AG04449 (cell line): ENCODE measurements around the gene PPP2R5C.

Experiments used
- CTCF ChIA-PET: fragments of 350-600 bp; formaldehyde crosslinking; extraction: SDS; loops from one replicate; lab custom pipeline; 2021; ENCODE audit warnings: antibody characterized with exemption; lab: Yijun Ruan, JAX
- POLR2A ChIA-PET: fragments of 400-600, 350-600 bp; formaldehyde crosslinking; extraction: SDS; loops from one replicate; lab custom pipeline; 2020; ENCODE audit warnings: antibody characterized with exemption, inconsistent platforms; lab: Yijun Ruan, JAX
- DNase-seq: peaks from one replicate; pipeline ENCODE4 v3.0.0-alpha.2; 2010; ENCODE audit warnings: low read depth, low spot score
- H3K4me3 ChIP-seq: 2 replicates; pipeline ENCODE4 v1.5.1; 2011; ENCODE audit warnings: low read depth, mild to moderate bottlenecking, control low read depth, low read length
- CTCF ChIP-seq: IDR thresholded peaks from one replicate; pipeline ENCODE4 v1.5.1; 2011; ENCODE audit warnings: mild to moderate bottlenecking, moderate library complexity, low read length, control low read depth, inconsistent platforms; ENCODE audit not compliant: insufficient read depth; ENCODE audit errors: missing control alignments

Gene PPP2R5C

GRCh38 chr14:101732118-101732517 lies 29.4 kb upstream of the PPP2R5C start:
- no peak for DNase-seq
- POLR2A ChIA-PET: no interaction called here
- no peak overlapping the region for H3K4me3 ChIP-seq
- CTCF ChIA-PET: no interaction called here
- no peak for TF ChIP-seq CTCF

GRCh38 chr14:101733211-101733610 lies 28.3 kb upstream of the PPP2R5C start:
- no peak overlapping the region for H3K4me3 ChIP-seq
- DNase-seq: no peak
- ChIA-PET CTCF (interaction anchor here (2.0 kb wide), 1 partner anchor 26 kb away, joined by 6 read pairs; no protein-coding TSS in a partner anchor), POLR2A (no interaction called here)
- TF ChIP-seq CTCF: no peak

GRCh38 chr14:101734246-101734847 lies 27.2 kb upstream of the PPP2R5C start:
- no peak overlapping the region for H3K4me3 ChIP-seq
- DNase-seq: no peak
- ChIA-PET CTCF (interaction anchor here (1.3 to 2.0 kb wide), 2 partner anchors 17 to 27 kb away, joined by 3 to 6 read pairs; no protein-coding TSS in a partner anchor), POLR2A (no interaction called here)
- no peak for TF ChIP-seq CTCF

- ChIA-PET CTCF (interaction anchor here (1.8 kb wide), 1 partner anchor 29 kb away, joined by 6 read pairs; no protein-coding TSS in a partner anchor), POLR2A (no interaction called here)
- no peak overlapping the region for H3K4me3 ChIP-seq
- no peak for TF ChIP-seq CTCF
- DNase-seq: no peak
Observed at GRCh38 chr14:101735453-101735852, 26.1 kb upstream of the PPP2R5C start.

GRCh38 chr14:101736071-101736470 lies 25.4 kb upstream of the PPP2R5C start:
- no peak overlapping the region for H3K4me3 ChIP-seq
- no peak for DNase-seq
- ChIA-PET POLR2A (no interaction called here), CTCF (interaction anchor here (1.8 kb wide), 1 partner anchor 29 kb away, joined by 6 read pairs; no protein-coding TSS in a partner anchor)
- no peak for TF ChIP-seq CTCF

GRCh38 chr14:101736585-101736984 lies 24.9 kb upstream of the PPP2R5C start:
- ChIA-PET POLR2A (no interaction called here), CTCF (interaction anchor here (1.8 kb wide), 1 partner anchor 30 kb away, joined by 6 read pairs; no protein-coding TSS in a partner anchor)
- no peak for DNase-seq
- no peak overlapping the region for H3K4me3 ChIP-seq
- no peak for TF ChIP-seq CTCF
